Activated T-helper 1 cell treated with Interleukin-2 at 50 U/mL for 16 hours (primary cell): ENCODE data around the gene KTI12.
"Not testable (repeated sequence)": the region's sequence is repeated elsewhere in the genome, so short reads cannot be mapped to it uniquely, and the experiment has no call there.

Source experiments
- DNase-seq: peaks from one replicate; pipeline ENCODE4 v3.0.0-alpha.2; 2020; ENCODE audit warnings: low read depth

The KTI12 gene

DNA sequence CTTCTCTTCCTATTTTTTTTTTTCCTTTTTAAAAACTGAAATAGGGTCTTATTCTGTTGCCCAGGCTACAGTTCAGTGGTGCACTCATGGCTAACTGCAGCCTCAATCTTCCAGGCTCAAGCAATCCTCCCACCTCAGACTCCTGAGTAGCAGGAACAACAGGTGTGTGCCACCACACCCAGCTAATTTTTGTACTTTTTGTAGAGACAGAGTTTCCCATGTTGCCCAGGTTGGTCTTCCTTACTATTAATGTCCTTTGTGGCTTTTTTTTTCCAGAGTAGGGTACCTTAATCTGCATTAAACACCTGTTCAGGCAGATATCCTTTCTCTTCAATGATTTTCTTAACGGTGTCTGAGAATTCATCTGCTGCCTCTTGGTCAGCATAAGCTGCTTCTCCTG is 4.3 kb upstream of the KTI12 start:
- no peak for DNase-seq

DNA sequence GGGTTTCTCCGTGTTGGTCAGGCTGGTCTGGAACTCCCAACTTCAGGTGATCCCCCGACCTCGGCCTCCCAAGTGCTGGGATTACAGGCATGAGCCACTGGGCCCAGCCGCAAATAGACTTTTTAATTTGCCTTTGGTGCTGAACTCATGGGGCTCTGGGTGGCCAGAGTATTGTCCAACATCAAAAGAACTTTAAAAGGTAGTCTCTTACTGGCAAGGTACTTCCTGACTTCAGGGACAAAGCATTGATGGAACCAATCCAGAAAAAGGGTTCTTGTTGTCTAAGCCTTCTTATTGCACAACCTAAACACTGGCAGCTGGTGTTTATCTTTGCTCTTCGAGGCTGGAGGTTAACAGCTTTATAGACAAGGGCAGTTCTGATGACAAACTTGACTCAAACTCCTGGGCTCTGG is 3.8 kb upstream of the KTI12 start:
- DNase-seq: no peak

DNA sequence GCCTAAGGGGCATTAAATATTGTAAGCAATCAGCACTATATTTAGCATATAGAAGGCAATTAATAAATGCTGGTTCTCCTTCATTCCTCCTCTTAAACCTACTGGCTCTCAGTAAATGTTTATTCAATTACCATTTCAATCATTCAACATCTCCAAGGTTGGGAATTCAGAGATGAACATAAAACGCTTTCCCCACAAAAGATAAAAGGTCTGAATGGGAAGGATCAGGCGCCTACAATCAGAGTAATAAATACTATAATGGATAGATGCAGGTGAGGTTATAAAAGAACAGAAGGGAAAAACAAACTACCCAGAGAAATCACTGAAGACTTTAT is 407 bp upstream of the KTI12 start:
- DNase-seq: no peak

DNA sequence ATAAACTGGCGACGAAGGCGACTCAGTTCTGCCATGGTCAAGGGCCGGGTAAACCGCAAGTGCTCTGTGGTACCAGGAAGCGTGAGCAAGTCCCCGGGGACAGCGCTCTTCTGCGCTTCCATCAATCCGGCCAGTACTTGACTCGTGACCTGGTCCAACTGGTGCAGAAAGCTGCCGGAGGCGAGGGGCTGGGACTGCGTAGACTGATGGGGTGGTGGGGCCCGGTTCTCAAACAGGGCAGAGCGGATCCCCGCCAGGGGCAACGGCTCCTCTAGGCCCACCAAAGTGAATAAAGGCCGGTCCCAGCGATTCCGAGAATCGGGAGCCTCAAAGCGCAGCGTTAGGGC is 852 bp downstream of the KTI12 start:
- DNase-seq: no peak

DNA sequence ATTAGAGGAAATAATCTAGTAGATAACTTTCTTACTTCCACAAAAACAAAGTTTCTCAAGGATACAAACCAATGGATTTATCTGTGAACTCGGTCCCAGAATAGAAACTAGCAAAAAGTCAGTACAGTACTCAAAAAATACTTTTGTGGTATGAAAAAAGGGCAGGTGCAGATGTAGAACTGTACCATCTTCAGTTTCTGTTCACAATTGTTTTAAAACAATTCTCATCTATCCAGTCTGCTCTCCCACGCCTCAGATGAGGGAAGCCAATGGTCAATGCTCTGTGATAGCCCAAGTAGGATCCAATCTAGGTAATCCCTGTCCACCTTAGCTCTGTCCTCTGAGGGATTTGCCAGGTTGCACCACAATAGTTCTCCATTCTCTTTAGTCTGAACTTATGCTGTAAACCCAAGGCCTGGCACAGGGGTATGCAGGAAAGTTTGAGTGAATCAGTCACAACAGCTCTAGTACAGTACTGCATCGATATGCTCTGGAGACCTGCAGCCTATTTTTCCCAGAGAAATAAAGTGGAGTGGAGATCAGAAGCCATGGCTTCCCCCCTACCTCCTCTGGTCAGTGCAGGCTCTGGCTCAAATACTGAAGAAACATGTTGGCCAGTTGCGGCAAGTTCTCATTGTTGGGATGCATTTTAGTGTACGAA is 1.4 kb downstream of the KTI12 start:
- no peak for DNase-seq

DNA sequence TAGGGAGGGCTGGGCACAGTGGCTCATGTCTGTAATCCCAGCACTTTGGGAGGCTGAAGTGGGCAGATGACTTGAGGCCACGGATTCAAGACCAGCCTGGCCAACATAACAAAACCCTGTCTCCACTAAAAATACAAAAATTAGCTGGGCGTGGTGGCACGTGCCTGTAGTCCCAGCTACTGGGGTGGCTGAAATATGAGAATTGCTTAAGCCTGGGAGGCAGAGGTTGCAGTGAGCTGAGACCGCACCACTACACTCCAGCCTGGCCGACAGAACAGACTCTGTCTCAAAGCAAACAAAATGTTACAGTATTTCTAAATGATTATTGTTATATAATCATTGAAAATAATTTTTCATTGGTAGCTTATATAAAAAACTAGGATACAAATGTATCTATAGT is 4.8 kb downstream of the KTI12 start:
- DNase-seq: not testable (repeated sequence)

DNA sequence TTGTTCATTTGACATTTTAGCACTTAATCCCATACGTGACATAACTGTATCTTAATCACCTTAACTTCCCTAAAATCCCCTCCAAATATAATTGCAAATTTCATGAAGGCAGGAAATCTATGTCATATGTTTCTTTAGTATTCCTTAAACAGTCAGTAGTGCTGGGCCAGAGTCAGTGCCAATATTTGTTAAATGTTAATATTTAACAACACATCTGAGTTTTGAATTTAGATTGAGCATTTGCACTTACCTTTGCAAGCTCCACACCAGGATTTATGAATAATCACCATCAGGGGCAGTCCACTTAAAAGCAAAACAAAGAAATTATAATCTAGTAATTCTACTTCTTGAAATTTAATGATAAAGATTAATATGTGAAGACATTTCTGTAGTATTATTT is 5.3 kb downstream of the KTI12 start:
- DNase-seq: no peak

DNA sequence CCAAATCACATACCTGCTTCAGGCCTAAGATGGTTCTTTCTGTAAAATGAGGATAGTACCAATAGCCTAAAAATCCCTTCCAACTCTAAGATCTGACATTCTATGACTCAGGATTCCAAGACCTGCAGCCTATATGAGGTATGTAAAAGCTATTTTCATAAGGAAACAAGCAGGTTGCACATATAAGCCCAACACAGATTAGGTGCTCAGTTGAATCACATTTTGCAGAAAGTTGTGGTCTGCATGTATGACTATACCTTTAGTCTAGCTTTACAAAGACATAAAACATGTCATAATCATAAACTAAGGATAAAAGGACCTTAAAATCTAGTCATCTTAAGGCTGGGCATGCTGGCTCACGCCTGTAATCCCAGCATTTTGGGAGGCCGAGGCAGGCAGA is 7.3 kb downstream of the KTI12 start:
- DNase-seq: no peak

DNA sequence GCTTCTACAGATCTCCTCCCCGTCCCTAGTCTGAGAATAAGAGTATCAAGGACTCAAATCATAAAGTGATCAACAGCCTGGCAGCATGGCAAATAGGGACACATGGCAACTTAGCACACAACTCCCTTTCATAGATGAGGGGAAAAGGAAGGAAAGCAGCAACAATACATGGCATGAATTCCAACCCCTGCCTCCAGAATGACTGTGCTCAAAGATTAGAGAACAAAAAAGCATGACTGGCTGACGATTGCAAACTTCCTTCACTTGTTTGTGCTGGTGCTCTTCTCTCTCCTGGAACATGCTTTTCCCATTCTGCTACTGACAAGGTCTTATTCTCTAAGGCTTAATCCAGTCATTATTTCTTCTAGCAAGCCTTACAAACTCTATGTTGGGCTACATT is 11.5 kb downstream of the KTI12 start:
- no peak for DNase-seq

DNA sequence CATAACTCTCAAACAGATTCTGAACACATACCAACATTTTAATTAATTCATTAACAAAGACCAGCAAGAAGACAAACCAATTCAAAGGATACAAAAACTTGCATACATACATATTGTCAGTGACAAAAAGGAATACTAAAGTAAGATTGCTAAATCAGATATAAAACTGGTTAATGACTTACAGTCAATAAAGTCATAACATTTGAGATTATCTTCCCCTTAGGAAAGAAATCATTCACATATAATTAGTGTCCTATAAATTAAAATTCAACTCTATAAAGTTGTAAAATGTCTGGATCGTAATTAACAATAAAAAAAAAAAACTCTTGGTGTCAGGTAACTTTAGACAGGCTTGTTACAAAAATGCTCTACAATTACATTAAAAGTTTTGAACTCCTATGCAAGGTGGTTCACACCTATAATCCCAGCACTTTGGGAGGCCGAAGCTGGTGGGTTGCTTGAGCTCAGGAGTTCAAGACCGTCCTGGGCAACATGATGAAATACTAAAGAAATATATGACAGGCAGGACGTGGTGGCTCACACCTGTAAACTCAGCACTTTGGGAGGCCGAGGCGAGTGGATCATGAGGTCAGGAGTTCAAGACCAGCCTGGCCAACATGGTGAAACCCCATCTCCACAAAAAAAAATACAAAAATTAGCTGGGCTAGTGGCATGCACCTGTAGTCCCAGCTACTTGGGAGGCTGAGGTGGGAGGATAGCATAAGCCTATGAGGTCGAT is 25.4 kb downstream of the KTI12 start:
- DNase-seq: no peak

DNA sequence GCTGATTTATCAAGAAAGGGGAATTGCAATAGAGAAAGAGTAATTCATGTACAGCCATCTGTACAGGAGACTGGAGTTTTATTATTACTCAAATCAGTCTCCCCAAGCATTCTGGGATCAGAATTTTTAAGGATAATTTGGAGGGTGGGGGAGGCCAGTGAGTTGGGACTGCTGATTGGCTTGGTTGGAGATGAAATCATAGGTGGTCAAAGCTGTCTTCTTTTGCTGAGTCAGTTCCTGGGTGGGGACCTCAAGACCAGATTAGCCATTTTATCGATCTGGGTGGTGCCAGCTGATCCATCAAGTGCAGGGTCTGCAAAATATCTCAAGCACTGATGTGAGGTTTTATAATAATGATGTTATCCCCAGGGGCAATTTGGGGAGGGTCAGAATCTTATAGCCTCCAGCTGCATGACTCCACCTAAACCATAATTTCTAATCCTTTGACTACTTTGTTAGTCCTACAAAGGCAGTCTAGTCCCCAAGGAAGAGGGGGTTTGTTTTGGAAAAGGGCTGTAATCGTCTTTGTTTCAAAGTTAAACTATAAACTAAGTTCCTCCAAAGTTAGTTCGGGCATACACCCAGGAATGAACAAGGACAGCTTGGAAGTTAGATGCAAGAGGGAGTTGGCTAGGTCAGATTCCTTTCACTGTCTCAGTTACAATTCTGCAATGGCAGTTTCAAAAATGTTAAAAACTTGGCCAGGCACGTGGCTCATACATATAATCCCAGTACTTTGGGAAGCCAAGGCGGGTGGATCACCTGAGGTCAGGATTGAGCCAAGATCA is 26.2 kb downstream of the KTI12 start:
- no peak for DNase-seq

DNA sequence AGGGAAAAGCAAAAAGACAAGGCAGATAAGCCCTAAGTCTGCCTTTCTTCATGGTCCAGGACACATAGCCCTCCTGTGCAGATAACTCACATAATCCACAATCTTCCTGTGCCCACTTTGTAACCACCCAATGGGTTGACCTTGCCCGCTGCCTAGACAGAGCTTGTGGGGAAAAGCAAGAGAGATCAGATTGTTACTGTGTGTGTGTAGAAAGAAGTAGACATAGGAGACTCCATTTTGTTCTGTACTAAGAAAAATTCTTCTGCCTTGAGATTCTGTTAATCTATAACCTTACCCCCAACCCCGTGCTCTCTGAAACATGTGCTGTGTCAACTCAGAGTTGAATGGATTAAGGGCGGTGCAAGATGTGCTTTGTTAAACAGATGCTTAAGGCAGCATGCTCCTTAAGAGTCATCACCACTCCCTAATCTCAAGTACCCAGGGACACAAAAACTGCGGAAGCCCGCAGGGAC is 27.5 kb downstream of the KTI12 start:
- DNase-seq: not testable (repeated sequence)

DNA sequence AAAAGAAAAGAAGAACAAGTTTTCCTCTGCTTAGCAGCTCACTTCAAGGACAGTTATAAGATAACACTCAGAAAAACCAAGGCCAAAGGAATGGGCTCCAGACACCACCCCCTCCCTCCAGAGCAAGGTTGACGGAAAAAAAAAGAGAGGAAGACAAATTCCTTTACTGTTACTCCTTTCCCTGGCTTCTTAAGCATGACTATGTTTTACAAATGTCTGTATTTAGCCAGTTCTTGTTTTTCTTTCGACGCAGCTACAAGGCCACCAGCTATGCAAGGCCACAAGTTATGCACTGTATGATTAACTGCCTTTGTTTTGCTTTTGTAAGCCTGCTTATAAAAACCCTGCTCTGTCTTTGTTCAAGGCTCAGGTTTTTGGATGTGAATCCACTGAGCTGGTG is 28.1 kb downstream of the KTI12 start:
- DNase-seq: not testable (repeated sequence)

DNA sequence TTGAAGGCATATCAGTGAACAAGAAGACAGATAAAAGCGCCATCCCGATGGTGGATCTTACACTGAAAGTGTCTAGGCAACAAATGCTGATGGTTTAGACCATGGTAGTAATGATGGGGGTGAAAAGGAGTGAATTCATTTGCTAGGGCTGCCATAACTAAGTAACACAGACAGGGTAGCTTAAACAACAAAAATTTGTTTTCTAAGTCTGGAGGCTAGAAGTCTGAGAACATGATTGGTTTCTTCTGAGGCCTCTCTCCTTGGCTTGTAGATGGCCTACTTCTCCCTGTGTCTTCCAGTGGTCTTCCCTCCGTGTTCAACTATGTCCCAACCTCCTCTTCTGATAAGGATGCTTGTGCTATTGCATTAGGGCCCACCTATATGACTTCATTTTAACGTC is 29.7 kb downstream of the KTI12 start:
- no peak for DNase-seq

DNA sequence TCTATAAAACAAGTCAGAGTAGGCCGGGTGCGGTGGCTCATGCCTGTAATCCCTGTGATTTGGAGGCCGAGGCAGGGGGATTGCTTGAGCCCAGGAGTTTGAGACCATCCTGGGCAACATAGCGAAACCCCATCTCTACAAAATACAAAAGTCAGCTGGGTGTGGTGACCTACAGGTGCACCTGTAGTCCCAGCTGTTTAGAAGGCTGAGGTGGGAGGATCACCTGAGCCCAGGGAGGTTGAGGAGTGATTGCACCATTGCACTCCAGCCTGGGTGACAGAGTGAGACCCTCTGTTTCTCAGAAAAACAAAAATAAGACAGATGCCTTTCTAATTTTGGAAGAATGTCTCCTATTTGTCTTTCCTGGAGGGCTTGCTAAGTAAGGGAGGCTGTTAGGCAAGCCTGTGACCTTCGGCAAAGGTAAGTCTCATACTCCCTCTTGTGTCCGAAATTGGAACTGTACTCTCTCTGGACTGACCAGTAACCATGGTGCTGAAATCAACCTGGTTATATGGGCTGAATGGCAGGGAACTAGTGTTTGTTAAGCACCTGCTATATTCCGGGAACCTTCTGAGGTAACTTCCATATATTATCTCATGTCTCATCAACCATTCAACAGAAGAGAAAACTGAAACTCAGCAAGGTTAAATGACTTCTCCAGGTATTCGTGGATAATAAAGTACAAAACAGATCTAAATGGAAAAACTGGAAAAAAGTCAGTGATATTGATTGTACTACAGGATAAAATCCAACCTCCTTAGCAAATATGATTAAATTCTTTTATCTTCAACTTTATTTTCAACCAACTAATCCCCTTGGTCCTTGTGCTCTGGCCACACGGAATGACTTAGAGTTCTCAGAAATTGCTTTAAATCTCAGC is 31.3 kb downstream of the KTI12 start:
- DNase-seq: no peak

DNA sequence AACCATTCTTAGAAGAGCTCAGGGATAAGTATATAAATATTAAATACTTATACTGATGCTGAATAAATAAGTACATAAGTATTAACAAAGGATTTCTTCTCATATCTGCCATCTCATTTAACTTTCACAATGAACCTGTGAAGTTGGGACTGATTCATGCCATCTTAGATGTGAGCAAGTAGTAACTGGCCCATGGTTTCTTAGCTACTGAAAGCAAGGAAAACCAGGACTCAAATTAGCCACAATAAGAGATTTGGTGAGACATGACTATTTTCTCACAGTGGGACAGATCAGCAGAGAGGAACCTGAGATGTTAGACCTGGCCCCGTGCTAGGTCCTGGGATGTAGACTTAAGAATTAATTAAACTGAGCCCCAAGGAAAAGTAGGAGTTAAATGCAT is 34.9 kb downstream of the KTI12 start:
- no peak for DNase-seq

DNA sequence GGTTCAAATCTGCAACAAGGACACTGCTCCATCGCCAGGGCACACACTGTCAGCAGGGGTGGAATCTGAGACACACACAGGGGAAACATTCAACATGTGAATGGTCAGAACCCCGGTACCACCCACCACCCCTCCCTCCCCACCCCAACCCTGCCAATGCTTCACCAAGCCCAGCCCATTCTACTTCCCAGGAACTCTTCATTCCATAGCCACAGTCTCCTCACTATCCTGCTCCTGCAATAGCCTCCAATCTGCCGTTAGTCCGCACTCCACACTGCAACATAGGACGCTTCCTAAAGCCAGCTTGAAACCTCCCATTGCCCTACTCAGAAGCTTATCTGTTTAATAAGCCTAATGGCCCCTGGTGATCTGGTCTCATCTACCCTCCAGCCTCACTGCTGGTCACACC is 35.6 kb downstream of the KTI12 start:
- DNase-seq: no peak

DNA sequence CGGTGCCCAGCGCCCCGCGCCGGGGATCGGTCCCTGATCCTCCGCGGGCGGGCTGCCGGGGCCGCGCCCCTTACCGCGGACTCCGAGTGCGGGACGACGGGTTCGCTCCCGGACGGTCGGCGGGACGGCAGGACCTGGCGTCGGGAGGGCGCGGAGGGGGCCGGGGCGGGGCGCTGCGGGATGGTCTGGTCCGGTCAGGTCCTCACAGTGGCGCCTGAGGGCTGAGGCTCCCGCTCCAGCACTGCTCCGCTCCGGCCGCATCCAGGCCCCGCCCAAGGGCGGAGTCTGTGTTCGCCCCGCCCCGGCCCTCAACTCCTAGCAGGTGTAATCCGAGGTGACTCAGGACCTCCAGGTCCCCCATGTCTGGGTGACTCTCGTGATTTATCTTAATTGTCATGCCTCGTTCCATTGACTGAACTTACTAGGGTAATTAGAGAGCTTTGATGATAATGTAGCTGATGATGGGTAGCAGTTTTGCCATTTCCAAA is 43.1 kb downstream of the KTI12 start, which contains the start of gene RAB3B:
Gene RAB3B, minus strand, starts transcription at position 223 of the 488 bp plus-strand sequence. CDS start 13,583 bp downstream, outside the sequence.
- peak; percentile 55 for DNase-seq

DNA sequence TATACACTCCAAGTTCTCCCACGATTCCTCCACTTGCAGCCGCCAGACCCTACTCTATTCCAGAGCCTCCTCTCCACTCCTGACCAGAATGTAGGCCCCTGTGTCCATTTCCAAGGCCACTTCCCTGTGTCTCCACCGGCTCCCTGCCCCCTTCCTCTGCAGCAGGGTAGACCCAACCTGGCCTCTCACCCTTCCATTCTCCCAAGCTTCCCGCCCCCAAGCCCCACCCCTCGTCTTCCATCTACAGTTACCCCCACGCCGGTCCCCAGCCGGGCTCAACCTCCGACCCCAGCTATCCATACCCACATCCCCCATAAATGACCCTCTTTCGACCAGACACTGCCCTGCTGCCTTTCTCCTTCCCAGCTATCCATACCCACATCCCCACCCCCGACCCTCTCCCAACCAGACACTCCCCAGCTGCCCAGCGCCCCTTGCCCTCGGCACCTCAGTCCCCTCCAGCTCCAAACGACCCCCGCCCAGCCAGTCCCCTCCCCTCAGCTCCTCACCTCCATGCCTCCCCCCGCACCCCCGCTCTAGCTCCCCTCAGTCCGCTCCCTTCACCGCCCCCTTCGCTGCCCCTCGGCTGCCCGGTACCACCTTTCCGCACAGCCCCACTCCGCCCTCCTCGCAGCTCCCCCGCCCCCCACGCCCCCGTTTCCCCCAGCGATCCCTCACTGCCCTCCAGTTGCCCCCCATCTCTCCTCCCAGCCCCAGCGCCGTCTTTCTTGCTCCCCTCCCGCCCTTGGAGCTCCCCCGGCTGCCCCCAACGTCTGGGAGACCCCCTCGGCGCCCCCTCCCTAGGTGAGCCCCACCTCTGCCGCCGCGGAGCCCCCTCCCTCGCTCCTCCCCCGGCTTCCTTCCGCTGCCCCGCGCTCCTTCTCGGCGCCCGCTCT is 43.8 kb downstream of the KTI12 start:
- no peak for DNase-seq

DNA sequence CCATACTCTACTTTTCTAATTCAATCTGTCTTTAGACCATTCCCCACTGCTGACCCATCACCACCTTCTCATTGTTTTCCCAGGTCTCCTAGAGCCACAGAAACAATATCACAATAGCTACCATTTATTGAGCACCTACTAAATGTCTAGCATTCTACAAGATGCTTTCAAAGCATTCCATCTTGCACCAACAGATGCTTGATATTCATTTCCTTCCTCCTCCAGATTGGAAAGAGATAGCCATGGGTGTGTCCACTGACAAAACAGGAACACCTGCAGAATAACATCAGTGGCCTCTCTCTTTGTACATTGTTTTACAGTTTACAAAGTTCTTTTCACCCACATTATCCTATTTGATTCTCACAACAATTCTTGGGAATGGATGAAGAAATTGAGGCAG is 45.4 kb downstream of the KTI12 start:
- no peak for DNase-seq

DNA sequence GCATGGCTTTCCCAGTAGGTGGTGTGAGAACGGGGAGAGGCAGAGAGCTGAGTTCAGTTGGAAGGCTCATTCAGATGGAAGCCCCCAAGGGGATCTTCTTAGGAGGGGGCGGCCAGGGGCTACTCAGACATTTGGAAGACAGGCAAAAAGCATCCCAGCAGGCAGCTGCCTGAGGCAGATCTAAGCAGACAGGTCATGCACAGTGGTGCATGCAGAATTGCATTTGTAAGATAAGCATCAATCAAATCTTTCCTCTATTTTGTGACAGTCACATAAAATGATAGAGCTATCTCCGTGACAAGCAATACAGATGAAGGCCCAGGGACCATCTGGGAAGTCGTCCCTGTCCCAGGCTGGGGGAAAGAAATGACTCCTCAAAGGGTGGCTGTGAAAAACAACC is 46.9 kb downstream of the KTI12 start:
- DNase-seq: no peak
